ENCODE results near the gene CTRB2.
A peak's percentile ranks its signal among the peaks of the same experiment; 100 is the strongest.

CTRB2 gene

GRCh38 chr16:75251280-75252048 is 44.5 kb upstream of the CTRB2 start, which contains the start of gene BCAR1:
Gene BCAR1 (minus strand): TSS chr16:75251624. CDS start chr16:75251482, 142 bp downstream.
- DNase-seq (ENCODE audit: low read depth) = peak; percentile 94
- peak within 1 kb of the TSS; percentile 70 for H3K4me3 ChIP-seq (ENCODE audit: control insufficient read depth, low read depth, low read length)

GRCh38 chr16:75250809-75251279 is 43.9 kb upstream of the CTRB2 start:
- TF ChIP-seq CTCF (conservative IDR thresholded peaks at IDR 0.05; ENCODE audit: control insufficient read depth, insufficient read depth, low read depth, low read length) = no peak
- H3K4me3 ChIP-seq (ENCODE audit: control insufficient read depth, low read depth, low read length) = peak overlapping the region; percentile 70

More at GRCh38 chr16:75251280-75252048, 44.5 kb upstream of the CTRB2 start, which contains the start of gene BCAR1:
- TF ChIP-seq CTCF (conservative IDR thresholded peaks at IDR 0.05; ENCODE audit: control insufficient read depth, insufficient read depth, low read depth, low read length) = no peak

GRCh38 chr16:75250089-75250808 is 43.3 kb upstream of the CTRB2 start:
- H3K4me3 ChIP-seq (ENCODE audit: control insufficient read depth, low read depth, low read length) = peak overlapping the region; percentile 70
- TF ChIP-seq CTCF (conservative IDR thresholded peaks at IDR 0.05; ENCODE audit: control insufficient read depth, insufficient read depth, low read depth, low read length) = no peak
- no peak for DNase-seq (ENCODE audit: low read depth)

More at GRCh38 chr16:75250809-75251279, 43.9 kb upstream of the CTRB2 start:
- no peak for DNase-seq (ENCODE audit: low read depth)

- DNase-seq (ENCODE audit: low read depth) = no peak
- TF ChIP-seq CTCF (conservative IDR thresholded peaks at IDR 0.05; ENCODE audit: control insufficient read depth, insufficient read depth, low read depth, low read length) = no peak
- no peak overlapping the region for H3K4me3 ChIP-seq (ENCODE audit: control insufficient read depth, low read depth, low read length)
Measured at GRCh38 chr16:75249441-75249840, 42.5 kb upstream of the CTRB2 start.

GRCh38 chr16:75248536-75249380 is 41.8 kb upstream of the CTRB2 start:
- DNase-seq (ENCODE audit: low read depth) = no peak
- H3K4me3 ChIP-seq (ENCODE audit: control insufficient read depth, low read depth, low read length) = no peak overlapping the region
- no peak for TF ChIP-seq CTCF (conservative IDR thresholded peaks at IDR 0.05; ENCODE audit: control insufficient read depth, insufficient read depth, low read depth, low read length)

GRCh38 chr16:75248142-75248535 is 41.2 kb upstream of the CTRB2 start:
- H3K4me3 ChIP-seq (ENCODE audit: control insufficient read depth, low read depth, low read length) = no peak overlapping the region
- no peak for TF ChIP-seq CTCF (conservative IDR thresholded peaks at IDR 0.05; ENCODE audit: control insufficient read depth, insufficient read depth, low read depth, low read length)
- no peak for DNase-seq (ENCODE audit: low read depth)

Data from fibroblast of mammary gland (primary cell).